Mucosa of gallbladder (tissue), 1 donor: ENCODE data around the gene STARD6. TPM values are rescaled to one million over a fixed set of nuclear protein-coding genes. Genes with fewer than 3 reads are reported as not detected.
"Not testable (repeated sequence)": the region's sequence is repeated elsewhere in the genome, so short reads cannot be mapped to it uniquely, and the experiment has no call there.

Experiments used
- DNase-seq: peaks from one replicate; pipeline ENCODE4 v3.0.0-alpha.2; 2020; ENCODE audit warnings: low spot score
- total RNA-seq: library from RNA; stranded (reverse); gene quantifications from one replicate; pipeline ENCODE4 v1.2.1, GENCODE V29; 2021
- donor health status: DM: no; HTN: no; CAD: no.

STARD6 gene
- total RNA-seq, 1 donor from 2014 or later, result not detected

DNA sequence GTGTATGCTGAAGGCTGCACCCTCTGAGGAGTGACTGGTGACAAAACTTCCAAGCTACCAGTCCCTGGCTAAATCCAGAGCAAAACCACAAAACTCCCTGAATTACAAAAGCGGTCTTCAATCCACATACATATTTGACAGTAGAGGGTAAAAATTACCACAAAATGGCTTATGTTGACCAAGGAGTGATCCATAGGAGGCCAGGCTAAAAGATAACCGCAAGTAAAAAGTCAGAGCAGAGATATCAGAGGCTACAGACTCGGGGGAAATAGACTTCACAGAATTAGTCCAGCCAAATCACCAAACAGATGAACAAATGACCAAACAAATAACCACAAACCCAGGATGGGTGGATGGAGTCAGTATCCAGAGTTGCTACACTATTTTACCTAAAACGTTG is 19.4 kb downstream of the STARD6 start:
- no peak for DNase-seq

DNA sequence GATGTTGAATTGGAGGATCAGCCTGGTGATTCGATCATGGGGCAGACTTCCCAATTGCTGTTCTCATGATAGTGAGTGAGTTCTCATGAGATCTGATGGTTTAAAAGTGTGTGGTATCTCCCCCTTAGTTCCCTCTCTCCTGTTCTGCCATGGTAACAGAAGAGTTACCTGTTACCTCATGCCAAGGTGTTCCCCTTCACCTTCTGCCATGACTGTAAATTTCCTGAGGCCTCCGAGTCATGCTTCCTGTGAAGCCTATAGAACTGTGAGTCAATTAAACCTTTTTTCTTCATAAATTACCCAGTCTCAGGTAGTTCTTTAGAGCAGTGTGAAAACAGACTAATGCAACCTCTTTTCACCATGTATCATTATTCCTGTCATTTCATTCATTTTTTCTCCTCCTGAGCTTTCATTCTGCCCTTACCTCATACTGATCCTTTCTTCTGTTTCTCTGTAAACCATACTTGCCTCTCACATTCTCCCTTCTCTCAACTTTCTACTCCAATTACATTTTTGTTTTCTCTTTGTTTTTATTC is 22.0 kb downstream of the STARD6 start:
- no peak for DNase-seq

DNA sequence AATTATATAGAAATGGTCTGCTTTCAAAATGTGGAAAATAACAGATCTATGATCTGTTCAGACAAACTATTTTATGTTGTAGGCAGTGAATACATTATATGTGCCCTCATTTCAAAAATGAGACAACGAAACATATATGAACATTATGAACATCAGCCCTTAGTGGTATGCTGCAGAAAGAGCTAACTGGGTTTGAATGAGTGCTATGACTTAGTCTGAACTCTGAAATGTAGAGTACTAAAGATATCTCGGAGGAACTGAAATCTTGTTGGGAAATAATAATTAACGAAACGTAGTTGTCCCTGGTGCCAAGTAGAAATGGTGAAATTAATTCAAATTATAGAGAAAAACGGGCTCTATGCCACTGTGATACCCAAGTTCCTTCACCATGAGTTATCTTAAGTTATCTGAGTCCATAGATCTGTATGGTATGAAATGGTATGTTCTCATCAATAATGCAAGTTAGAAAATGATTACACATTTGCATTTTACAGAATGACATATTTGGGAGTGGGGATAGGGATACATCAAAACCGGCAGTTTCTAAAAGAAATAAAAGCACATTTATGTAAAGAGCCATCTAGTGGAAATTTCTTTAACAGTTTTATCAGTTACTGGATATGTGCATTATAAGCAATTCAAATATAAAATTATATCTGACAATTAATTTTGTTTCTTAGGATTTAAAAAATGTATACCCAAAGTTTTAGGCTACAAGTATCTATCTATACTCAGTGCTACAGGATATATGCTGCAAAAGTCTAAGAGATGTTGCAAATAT is 26.7 kb downstream of the STARD6 start:
- no peak for DNase-seq

DNA sequence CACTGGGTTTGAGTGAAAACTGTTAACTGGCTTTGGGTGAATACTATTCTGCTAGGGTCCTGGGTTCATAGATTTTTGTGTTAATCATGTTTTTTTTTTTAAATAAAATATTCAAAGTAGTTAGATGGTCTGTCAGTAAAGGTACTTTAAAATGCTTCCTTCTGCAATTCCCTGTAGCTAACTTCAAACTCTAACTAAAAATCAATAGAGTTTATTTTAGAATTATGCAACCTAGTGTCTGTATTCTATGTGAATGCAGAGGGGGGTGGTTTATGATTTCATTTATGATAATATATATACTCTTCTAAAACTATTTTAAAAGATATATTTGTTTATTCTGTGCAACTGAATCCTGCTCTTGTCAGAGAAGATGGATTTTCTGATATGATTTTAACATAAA is 27.9 kb downstream of the STARD6 start:
- no peak for DNase-seq

DNA sequence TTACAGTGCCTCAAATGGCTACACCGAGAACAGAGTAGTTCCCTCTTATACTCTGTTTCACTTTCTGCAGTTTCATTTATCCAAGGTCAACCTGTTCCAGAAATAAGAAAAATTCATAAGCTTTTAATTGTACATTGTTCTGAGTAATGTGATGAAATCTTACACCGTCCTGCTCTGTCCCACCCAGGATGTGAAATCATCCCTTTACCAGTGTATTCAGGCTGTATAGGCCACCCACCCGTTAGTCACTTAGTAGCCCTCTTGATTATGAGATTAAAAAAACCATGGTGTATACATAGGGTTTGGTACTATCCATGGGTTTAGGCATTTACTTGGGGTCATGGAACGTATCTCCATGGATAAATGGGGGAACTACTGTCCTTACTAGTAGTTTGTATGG is 29.8 kb downstream of the STARD6 start:
- no peak for DNase-seq

DNA sequence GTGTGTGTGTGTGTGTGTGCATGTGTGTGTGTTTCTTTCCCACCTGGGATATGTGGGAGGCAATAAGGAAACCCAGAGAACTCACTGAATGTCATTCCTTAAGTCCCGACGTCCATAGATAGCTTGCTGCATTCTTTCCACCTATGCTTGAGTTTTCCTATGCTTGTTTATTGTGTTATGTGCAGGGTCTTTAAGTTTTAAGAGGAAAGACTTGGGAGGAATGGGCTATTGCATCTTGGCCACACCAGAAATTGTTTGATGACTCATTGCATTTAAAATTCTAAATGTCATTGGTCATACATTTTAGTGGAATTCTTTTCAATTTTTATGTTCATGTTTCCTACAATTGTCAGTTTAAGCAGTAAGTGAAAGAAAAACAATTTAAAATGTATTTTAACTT is 33.7 kb downstream of the STARD6 start:
- DNase-seq, result no peak

DNA sequence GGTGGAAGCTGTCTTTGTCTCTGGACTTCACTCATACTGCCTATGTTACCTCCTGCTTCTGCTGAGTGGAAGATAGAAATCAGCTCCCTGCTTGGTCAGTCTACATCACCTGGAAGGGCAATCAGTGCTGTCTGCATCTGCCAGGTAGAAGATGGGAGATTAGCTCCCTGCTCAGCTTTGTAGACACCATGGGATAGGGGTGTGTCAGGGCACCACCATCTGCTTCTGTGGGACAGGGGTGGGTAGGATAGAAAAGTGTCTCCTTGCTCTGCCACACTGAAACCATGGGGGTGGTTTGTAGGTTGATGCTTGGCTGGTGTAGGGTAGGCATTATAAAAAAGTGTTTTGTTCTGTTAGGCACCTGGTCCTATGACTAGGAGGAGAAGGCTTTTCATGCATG is 34.1 kb downstream of the STARD6 start:
- DNase-seq, result no peak

DNA sequence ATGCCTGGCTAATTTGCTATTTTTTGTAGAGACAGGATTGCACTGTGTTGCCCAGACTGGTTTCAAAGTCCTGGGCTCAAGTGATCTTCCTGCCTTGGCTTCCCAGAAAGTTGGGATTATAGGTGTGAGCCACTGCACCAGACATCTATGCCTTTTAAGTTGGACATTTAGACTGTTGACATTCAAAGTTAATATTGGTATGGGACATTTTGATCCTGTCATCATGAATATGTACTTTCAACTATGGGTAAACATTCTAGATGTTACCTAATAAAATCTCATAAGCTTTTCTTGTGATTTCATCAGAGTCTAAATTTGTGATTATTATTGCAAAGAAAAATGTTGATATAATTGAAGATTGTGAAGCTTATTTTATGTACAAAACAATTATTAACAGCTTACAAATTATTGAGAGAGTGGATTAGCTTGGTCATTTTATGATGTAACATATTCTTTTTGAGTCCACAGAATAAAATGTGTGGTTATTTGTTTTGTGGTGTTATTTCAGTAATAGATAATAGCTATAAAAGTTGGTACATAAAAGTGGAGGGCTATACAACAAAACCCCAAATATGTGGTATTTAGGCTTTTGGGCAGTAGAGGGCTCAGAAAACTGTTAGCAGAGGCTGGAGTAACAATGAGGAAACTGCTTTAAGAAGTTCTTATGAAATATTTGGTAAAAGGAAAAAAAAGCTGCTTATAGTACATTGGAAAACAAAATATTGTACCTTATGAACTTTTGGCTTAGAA is 41.4 kb downstream of the STARD6 start:
- DNase-seq, result no peak

DNA sequence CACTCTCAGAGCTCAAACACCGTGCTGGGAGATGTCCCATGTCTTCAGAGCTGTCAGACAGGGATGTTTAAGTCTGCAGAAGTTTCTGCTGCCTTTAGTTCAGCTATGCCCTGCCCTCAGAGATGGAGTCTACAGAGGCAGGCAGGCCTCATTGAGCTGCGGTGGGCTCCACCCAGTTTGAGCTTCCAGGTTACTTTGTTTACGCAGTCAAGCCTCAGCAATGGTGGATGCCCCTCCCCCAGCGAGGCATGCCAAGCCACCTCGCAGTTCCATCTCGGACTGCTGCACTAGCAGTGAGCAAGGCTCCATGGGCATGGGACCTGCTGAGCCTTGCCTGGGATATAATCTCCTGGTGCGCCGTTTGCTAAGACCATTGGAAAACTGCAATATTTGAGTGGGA is 48.1 kb downstream of the STARD6 start:
- DNase-seq, result not testable (repeated sequence)

DNA sequence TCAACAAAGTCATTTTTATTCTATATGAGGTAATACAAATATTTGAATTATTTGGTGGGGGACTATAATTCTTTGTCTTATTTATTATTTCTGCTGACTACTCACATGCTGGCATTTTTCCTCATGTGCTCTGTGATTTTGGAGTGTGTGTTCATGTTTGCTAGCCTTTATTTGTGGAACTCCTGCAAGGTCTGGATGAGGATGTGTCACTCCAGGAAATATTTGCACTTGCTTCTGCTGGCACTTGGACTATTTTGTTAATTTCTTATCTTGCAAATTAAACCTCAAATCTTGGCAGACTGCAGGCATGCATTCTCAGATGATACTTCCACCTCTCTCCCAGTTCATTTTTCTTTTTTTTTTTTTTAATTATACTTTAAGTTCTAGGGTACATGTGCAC is 54.2 kb downstream of the STARD6 start:
- DNase-seq, result no peak

DNA sequence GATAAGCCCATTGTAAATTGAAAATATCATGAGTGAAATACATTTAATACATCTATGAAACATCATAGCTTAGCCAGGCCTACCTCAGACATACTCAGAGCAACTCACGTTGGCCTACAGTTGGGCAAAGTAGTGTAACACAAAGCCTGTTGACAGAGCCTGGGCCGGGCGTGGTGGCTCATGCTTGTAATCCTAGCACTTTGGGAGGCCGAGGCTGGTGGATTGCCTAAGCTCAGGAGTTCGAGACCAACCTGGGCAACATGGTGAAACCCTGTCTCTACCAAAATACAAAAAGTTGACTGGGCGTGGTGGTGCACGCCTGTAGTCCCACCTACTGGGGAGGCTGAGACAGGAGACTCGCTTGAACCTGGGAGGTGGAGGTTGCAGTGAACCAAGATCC is 58.7 kb downstream of the STARD6 start:
- DNase-seq, result not testable (repeated sequence)

DNA sequence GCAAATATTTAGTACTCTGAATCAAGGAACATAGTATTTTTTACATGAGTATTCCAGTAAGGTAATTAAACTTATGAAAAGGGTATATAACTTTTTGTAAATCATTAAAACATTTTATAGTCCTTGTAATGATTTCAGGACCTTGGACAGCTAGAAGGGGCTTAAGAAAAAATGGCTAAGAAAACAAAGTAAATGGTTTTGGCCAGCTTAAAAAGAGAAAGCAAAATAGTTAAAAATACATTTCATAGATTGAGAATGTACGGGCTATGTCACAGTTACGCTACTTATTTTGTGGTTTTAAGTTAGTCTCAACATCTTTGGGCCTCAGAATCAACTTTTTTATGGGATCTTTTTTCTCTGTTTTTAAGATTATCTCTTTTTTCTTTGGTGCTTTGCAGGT is 61.6 kb downstream of the STARD6 start:
- DNase-seq, result no peak

DNA sequence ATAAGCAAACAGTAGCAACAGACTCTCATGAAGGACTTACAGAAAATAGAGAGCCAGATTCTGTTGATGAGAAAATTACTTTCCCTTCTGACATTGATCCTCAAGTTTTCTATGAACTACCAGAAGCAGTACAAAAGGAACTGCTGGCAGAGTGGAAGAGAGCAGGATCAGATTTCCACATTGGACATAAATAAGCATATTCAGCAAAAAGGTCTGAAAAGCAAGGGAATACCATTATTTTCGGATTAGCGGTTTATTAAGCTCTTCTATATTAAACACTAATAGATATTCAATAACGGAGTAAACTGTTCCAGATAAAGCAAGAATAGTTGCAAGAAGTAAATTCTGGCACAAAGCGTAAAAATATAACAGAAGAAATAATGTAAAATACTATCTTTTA is 63.4 kb downstream of the STARD6 start:
- DNase-seq, result no peak

DNA sequence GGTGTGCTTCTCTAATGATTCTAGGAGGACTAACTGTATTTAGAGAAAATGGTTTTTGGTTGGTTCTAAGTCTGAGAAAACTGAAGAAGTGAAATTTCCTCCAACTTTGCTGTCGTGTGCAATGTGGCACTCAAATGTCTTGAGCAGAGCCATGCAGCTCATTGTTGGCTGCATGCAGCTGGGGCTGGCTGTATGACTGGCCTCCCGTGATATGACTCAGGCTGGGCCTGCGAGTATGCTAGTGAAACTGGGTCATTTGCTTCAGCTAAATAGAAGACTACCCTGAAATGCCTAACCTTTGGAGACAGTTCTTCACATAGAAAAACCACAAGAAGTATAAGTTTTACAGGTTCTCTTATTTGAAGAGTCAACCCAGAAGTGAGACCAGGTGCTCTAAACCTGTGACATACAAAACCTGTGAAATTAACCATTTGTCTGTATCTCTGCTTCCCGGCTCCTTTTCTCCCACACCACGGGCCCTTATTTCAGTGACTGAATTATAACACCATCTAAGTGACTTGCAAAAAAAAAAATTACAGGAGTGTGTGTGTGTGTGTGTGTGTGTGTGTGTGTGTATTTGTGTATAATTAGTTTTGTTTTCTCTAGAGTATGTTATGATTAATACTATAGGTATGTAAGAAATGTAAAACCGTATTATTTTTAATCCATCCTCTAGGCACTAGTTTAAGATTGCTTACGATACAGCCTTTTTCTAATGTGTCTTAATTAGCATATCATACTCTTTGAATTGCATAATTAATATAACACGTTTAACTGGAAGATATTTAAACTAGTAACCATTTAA is 72.5 kb downstream of the STARD6 start:
- DNase-seq, result no peak

DNA sequence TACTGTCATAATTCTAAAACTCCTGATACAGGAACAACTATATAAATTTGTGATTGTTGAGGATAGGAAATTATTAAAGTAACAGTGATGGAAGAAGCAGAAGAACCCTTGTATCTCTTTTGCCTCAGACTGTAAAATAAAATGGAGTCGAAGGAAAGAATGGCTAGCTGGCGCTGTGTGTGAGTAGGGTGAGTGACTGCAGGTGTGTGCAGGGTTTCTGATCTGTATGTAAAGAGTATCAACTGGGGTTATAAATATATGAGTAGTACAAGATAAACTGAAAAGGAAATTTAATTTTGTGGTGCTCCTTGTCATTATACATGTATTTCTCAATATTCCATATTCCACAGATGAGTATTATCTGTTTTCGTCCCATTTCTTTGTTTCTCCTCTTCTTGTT is 73.1 kb downstream of the STARD6 start:
- no peak for DNase-seq

DNA sequence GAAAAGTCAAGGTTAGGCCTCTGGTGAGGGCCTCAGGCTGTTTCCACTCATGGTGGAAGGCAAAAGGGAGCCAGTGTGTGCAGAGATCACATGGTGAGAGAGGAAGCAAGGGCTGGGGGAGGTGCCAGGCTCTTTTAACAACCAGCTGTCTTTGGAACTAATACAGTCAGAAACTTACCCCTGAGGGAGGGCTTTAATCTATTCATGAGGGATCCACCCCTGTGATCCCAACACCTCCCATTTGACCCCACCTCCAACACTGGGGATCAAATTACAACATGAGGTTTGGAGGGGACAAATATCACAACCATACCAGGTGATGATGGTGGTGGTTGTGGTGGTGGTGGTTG is 77.5 kb downstream of the STARD6 start:
- no peak for DNase-seq

DNA sequence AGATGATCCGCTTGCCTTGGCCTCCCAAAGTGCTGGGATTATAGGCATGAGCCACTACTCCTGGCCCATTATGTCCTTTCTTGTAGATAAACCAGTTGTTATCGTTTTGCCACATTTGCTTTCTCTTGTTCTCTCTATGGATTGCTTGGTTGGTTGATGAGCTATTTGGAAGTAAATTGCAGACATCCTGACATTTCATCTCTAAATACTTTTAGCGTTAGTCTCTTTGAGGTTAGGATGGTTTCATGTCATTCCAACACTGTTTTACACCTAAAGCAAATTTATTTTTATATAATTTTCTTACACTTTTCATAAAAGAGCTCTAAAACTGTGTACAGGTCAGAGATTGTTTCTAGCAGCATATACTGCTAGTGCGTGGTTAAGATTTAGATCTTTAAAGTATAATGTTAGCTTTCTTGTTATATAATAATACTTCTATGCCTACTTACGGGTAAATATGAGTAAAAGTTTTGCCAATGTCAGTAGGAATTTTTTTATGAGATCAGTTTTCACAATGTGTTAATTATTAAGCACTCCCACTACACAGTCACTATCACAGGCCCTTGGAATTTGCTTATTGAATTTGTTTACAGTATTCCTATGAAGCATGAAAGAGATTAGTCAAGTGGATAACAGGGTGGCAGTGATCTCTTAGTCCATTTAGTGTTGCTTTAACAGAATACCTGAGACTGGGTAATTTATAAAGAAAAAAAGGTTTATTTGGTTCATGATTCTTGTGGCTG is 78.0 kb downstream of the STARD6 start:
- DNase-seq, result no peak

DNA sequence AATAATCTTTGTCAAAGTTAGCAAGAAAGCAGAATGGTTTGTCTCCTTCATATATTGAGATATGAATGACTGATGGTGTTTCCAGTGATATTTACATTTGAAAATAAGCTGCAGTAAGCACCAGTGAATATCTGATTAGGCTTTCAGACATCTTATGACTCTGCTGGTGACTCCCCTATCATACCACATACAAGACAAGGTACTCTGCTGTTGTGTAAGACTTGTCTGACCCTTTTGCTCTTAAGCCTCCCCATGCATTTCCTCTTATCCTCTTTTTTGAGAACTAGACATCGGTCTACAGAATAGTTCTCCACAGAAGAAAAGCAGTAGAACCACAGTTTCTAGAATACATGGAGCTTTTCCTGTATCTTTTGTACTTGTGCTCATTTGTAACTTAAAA is 79.0 kb downstream of the STARD6 start:
- DNase-seq, result no peak

DNA sequence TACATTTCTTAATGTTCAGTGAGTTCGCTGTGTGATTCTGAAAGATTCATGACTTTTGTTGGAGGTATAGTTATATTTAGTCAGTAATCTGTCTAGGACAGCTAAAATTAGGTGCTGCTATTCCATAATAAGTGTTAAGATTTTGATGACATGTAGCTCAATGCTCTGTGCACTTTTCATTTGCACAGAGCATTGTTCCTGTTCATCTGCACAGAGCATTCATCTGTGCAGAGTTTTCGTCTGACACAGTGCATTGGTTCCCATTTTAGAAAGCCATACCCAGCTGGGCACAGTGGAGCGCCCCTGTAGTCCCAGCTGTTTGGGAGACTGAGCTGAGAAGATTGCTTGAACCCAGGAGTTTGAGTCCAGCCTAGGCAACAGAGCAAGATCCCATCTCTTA is 79.8 kb downstream of the STARD6 start:
- no peak for DNase-seq
